ENCODE results near the gene ACOT11.

GRCh38 chr1:54614024-54614423 is 66.0 kb downstream of the ACOT11 start:
- no peak for TF ChIP-seq CTCF (IDR thresholded peaks at IDR 0.05; ENCODE audit: borderline replicate concordance, extremely low read depth, low read length, poor library complexity, severe bottlenecking)
- TF ChIP-seq EZH2 (IDR thresholded peaks at IDR 0.05; ENCODE audit: borderline replicate concordance, low read depth, low read length, severe bottlenecking): no peak
